Adipose tissue (tissue), 3 donors: ENCODE data around the gene ATP11A. TPM values are rescaled to one million over a fixed set of nuclear protein-coding genes. Genes with fewer than 3 reads are reported as not detected.
"Not testable (repeated sequence)": the region's sequence is repeated elsewhere in the genome, so short reads cannot be mapped to it uniquely, and the experiment has no call there.

ENCODE experiments used
- H3K27ac ChIP-seq: one replicate; pipeline ENCODE4 v1.5.1; 2013; ENCODE audit warnings: low read depth, low read length
- WGBS, 3 donors: extraction: QIAGEN DNeasy Blood & Tissue Kit; methylation state at CpG; one replicate each; pipeline ENCODE4 v1.1.7; 2013; 5-methylcytosine and 5-hydroxymethylcytosine counted together
- polyA plus RNA-seq, 3 donors: library from polyadenylated mRNA; stranded (reverse); fragments of 200-250 nt; gene quantifications; one replicate each; pipeline ENCODE4 v1.2.3, GENCODE V29; 2013
- donor health status: healthy with polysubstance abuse.
- donor health status: Bipolar disorder and iron deficiency.
- donor health status: healthy.

Gene ATP11A
- polyA plus RNA-seq, 3 donors: 8.1 to 12.0 (median 9.9) TPM

GRCh38 chr13:112773601-112774447 lies 84.0 kb downstream of the ATP11A start:
- no peak overlapping the region for H3K27ac ChIP-seq
- 90 to 96% (median 90%) methylated on average over 25 of the region's 25 CpGs for WGBS, 3 donors

GRCh38 chr13:112774448-112774792 lies 84.6 kb downstream of the ATP11A start:
- no peak overlapping the region for H3K27ac ChIP-seq
- 92 to 95% (median 93%) methylated on average over 7 of the region's 7 CpGs for WGBS, 3 donors

DNA sequence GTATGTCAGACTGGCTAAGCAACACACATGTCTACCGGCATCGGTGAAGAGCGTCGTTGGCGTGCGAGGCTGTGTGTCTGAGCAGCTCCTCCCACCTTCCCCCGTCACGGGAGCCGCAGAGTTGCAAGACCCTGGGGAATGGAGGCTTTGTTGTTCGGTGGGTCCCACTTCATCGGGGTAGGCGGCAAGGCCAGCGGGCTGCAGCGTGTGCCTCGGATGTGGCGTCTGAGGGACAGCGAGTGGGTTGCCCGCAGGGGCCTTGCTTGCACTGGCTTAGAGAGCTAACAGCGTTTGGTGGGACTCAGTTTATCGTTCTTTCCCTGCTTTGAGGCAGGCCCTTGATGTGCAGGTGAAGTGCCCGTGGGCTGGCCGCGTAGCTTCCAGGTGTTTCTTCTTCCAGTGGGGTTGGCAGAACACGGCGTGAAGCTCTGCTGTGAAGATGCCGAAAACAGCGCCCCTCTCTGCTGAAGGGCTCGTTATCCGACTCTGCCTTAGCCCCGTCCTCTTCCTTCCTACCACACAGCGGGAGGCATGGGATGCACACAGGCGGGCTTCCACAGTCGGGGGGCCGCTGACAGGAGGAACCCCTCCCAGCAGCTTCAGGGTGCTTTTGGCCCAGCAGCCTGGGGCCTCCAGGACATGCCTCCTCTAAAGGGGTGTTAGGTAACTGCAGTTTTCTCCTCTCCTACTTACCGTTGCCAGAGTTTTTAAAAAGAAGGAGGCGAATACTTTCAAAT lies 85.2 kb downstream of the ATP11A start:
- H3K27ac ChIP-seq: no peak overlapping the region
- 91 to 96% (median 94%) methylated on average over 36 of the region's 36 CpGs for WGBS, 3 donors

DNA sequence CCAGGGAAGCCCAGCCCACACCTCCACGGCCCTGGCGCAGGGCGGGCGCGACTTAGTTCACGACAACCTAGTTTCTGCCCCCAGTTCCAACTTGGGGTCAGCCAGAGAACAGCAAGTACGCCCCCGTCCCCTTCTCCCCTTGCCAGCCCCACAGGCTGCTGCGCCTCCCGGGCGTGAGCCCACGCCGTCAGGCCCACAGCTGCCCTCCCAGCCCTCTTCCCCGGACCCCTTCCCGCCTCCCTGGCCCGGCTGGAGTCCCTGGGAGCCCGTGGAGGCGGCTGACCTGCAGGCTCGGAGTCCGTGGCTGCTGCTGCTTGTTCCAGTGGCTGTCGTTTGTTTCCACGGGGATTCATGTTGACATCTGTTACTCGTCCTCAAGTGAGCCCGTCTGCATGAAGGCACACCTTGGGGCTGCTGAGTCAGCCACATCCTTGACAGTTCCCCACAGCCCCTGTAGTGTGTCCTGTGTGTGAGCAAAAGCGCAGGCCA lies 86.0 kb downstream of the ATP11A start:
- H3K27ac ChIP-seq: no peak overlapping the region
- 83 to 94% (median 84%) methylated on average over 20 to 25 of the region's 25 CpGs for WGBS, 3 donors

DNA sequence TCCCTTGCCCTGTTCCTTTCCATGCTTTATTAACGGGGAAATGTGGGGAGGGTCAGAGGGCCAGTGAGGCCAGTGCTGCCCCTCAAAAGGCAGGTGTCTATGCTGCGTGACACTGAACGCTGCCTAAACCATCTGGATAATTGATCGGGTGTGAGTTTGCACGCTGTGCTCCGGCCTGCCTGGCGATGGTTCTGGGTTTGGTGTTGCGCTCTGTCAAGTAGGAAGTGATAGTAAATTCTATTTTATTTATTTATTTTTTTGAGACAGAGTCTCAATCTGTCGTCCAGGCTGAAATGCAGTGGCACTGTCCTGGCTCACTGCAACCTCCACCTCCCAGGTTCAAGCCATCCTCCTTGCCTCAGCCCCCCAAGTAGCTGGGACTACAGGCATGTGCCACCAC lies 86.5 kb downstream of the ATP11A start:
- WGBS, 3 donors: 96 to 99% (median 97%) methylated on average over 9 of the region's 9 CpGs
- H3K27ac ChIP-seq: no peak overlapping the region

DNA sequence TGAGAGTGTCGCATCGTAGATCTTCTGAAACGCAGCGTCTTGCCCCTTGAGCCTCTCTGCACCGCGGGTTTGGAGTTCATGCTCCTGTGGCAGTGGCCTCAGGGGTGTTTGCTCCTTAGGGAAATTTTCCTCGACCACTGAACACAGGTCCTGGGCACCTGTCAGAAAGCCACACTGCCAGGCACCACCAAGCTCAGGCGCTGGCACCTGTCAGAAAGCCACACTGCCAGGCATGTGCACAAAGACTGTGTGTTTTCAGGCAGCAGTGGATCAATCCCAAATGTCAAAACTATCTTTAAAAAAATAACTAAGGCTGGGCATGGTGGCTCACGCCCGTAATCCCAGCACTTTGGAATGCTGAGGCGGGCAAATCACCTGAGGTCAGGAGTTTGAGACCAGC lies 87.1 kb downstream of the ATP11A start:
- 91 to 97% (median 97%) methylated on average over 11 of the region's 11 CpGs for WGBS, 3 donors
- no peak overlapping the region for H3K27ac ChIP-seq

DNA sequence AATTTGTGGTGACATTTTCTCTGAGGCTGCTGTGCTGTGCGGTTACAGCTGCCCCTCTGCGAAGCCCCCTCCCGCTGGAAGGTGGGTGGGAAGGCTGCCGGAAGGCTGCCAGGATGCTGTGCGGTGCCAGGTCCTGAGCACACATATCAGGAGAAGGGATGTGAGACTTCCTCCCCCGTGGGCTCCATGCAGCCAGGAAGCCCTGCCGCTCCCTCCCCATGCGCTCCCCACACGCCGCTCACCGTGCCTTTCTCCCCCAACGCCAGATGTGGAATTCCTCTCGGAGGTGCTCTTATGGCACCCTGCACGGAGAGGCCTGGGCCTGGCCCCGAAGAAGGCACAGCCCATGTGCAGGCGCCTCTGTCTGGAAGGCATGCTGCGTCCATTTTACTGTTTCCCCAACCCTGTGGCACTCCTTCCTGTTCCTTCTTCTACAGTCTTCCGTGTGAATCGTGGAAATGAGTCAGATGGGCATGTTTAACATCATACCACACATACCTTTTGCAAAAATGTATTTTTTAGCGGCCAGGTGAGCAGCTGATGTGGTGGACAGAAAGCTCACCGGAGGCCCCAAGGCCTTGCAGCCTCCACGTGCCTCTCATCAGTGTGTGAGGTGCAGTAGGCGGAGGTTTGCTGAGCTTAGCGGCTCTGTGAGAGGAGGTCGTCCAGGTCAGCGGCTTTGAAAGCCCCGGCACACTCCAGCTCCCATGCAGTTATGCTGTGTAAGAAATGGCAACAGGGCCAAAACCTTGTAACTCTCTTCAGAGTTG lies 88.0 kb downstream of the ATP11A start:
- H3K27ac ChIP-seq: no peak overlapping the region
- WGBS, 3 donors: 72 to 87% (median 72%) methylated on average over 25 to 27 of the region's 27 CpGs

- no peak overlapping the region for H3K27ac ChIP-seq
- 75 to 92% (median 86%) methylated on average over 23 of the region's 23 CpGs for WGBS, 3 donors
Observed at GRCh38 chr13:112779856-112780604, 90.2 kb downstream of the ATP11A start.

- 94 to 96% (median 94%) methylated on average over 18 of the region's 18 CpGs for WGBS, 3 donors
- no peak overlapping the region for H3K27ac ChIP-seq
Observed at GRCh38 chr13:112781287-112781686, 91.4 kb downstream of the ATP11A start.

GRCh38 chr13:112781881-112782361 lies 92.1 kb downstream of the ATP11A start:
- peak overlapping the region; percentile 3 for H3K27ac ChIP-seq
- WGBS, 3 donors: 73 to 86% (median 84%) methylated on average over 19 of the region's 19 CpGs

- 46 to 77% (median 60%) methylated on average over 15 of the region's 15 CpGs for WGBS, 3 donors
Observed at GRCh38 chr13:112782429-112783010, 92.7 kb downstream of the ATP11A start.

DNA sequence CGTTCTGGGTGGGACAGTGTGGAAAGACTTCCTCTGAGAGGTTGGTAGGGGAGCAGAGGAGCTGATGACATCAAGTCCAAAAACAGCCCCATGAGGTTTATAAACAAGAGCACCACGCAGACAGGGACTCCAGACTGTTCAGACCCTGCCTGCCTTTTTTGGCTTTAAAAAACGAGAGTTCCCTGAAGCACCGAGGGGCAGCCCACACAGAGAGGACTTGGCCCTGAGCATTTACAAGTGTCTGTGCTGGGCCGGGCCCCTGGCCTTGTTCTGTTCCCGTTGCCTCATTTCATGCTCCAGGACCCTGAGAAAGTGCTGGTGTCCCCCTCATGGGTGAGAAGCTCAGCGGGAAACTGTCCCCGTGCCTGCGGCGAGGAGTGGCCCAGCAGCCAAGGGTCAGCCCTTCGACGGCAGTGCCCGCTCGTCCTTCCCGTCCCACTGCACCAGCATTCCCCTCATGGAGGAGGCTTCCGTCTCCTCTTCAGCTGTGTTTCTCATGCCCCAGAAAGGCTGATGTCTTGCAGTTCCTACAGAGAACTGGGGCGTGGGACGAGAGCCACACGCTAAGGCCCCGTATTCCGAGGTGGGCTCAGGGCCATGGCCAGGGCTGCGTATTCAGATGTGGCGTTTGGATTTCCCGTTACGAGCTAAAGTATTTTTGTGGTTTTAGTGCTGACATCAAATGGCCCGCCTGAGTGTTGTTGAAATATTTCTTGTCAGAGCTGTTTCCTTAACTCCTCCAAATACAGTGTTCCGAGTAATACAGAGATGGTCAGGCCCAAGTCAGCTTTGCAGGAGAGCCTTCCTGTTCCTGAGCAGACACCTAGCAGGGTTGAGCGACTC lies 93.5 kb downstream of the ATP11A start:
- 46 to 83% (median 47%) methylated on average over 28 of the region's 28 CpGs for WGBS, 3 donors
- H3K27ac ChIP-seq: no peak overlapping the region

More at GRCh38 chr13:112782429-112783010, 92.7 kb downstream of the ATP11A start:
- peak overlapping the region; percentile 3 for H3K27ac ChIP-seq

DNA sequence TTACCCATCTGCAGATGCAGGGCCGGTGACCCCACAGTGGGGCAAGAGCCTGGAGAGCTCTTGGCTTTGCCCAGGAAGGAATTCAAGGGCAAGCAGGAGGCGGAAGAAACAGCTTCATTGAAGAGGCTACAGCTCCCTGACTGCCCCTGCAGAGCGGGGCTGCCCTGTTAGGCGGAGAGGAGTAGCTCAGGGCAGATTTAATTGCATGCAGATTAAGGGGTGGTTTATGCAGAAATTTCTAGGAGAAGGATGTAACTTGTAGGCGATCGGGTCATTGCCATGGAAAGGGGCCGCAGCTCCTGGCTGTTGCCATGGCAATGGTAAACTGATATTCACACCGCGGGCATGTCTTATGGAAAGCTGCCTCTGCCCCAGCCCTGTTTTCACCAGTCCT lies 94.1 kb downstream of the ATP11A start:
- 73 to 88% (median 85%) methylated on average over 9 of the region's 9 CpGs for WGBS, 3 donors

DNA sequence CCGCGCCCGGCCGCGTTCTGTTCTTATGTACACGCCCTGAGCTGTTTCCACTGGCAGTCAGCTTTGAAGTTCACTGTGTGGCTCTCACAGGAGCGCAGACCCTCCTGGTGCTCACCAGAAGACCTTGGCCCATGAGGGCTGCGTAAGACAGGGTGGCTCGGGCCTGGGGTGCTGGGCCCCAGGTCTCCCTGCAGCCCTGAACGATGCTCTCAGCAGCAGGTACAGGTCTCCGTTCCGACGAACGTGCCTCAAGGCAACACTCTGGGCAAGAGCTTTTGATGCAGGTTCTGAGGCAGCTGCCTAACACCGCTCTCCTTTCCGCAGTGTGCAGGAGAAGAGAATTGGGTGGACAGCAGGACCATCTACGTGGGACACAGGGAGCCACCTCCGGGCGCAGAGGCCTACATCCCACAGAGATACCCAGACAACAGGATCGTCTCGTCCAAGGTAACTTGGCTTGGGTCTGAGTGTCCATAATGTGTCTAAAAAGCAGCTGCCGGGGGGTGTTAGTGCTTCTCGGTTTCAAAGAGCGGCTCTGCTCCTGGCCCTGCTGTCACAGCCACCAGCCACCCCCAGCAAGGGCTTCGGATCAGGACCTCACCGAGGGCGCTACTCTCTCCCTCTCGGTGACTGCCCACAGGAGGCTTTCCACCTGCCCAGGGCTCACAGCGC lies 95.1 kb downstream of the ATP11A start:
- WGBS, 3 donors: 95 to 99% (median 98%) methylated on average over 25 to 29 of the region's 29 CpGs
- H3K27ac ChIP-seq: no peak overlapping the region

More for the DNA sequence above, 94.1 kb downstream of the ATP11A start:
- no peak overlapping the region for H3K27ac ChIP-seq

DNA sequence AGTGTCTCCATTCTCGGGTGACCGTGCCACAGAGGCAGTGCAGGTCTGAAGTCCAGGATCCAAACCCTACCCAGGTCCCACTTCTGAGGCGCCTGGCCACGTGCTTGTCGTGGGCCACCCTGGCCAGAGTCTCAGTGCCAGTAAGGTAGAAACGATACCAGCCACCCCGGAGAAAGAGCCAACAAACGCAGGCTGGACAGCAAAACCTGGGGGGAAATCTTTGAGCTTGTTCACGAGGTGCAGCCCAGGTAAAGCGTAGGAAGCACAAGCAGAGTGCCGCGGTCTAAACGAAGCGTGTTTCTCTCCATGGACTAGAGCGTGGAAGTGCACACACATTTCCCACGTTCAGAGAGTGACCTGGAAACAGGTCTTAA lies 95.6 kb downstream of the ATP11A start:
- H3K27ac ChIP-seq: no peak overlapping the region
- WGBS, 3 donors: 97% methylated on average over 16 of the region's 16 CpGs

DNA sequence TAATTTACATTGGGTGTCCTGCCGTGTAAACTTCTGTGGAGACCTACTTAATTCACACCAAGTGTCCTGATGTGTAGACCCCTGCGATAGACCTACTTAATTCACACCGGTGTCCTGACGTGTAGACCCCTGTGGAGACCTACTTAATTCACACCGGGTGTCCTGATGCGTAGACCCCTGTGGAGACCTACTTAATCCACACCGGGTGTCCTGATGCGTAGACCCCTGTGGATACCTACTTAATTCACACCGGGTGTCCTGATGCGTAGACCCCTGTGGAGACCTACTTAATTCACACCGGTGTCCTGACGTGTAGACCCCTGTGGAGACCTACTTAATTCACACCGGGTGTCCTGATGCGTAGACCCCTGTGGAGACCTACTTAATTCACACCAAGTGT lies 97.0 kb downstream of the ATP11A start:
- 92 to 97% (median 96%) methylated on average over 14 of the region's 14 CpGs for WGBS, 3 donors
- H3K27ac ChIP-seq: not testable (repeated sequence)
